Measurements from ENCODE around the gene TMPRSS9.
A peak's percentile ranks its signal among the peaks of the same experiment; 100 is the strongest.

TMPRSS9 gene

GRCh38 chr19:2329149-2329478 lies 31.0 kb upstream of the TMPRSS9 start:
- no peak for DNase-seq

GRCh38 chr19:2329501-2329916 lies 30.6 kb upstream of the TMPRSS9 start:
- no peak for DNase-seq

- no peak for DNase-seq
Measured at GRCh38 chr19:2330255-2330631, 29.8 kb upstream of the TMPRSS9 start.

GRCh38 chr19:2330632-2331284 lies 29.3 kb upstream of the TMPRSS9 start:
- peak in 4 of 56 donors; percentile 8 to 23 (median 18) for DNase-seq

GRCh38 chr19:2331601-2332246 lies 28.3 kb upstream of the TMPRSS9 start:
- DNase-seq = peak in 24 of 56 donors; percentile 16 to 59 (median 30)

GRCh38 chr19:2332341-2333026 lies 27.6 kb upstream of the TMPRSS9 start:
- DNase-seq = peak in 5 of 56 donors; percentile 22 to 42 (median 38)

GRCh38 chr19:2333027-2333806 lies 26.8 kb upstream of the TMPRSS9 start:
- peak in 2 of 56 donors; percentile 29 to 56 for DNase-seq

- peak in 8 of 56 donors; percentile 20 to 56 (median 28) for DNase-seq
Measured at GRCh38 chr19:2333807-2334211, 26.3 kb upstream of the TMPRSS9 start.

- DNase-seq = no peak
Measured at GRCh38 chr19:2334426-2334825, 25.6 kb upstream of the TMPRSS9 start.

GRCh38 chr19:2334986-2335846 lies 24.8 kb upstream of the TMPRSS9 start:
- peak in 2 of 56 donors; percentile 22 to 78 for DNase-seq

- no peak for DNase-seq
Measured at GRCh38 chr19:2335848-2336247, 24.2 kb upstream of the TMPRSS9 start.

- DNase-seq = no peak
Measured at GRCh38 chr19:2336528-2337328, 23.3 kb upstream of the TMPRSS9 start.

- DNase-seq = peak in 42 of 56 donors; percentile 11 to 83 (median 47)
Measured at GRCh38 chr19:2337329-2337707, 22.7 kb upstream of the TMPRSS9 start.

- no peak for DNase-seq
Measured at GRCh38 chr19:2338055-2338615, 21.9 kb upstream of the TMPRSS9 start.

- no peak for DNase-seq
Measured at GRCh38 chr19:2338751-2339643, 21.1 kb upstream of the TMPRSS9 start.

GRCh38 chr19:2339644-2340310 lies 20.3 kb upstream of the TMPRSS9 start:
- no peak for DNase-seq

- no peak for DNase-seq
Measured at GRCh38 chr19:2340496-2341243, 19.4 kb upstream of the TMPRSS9 start.

All from amygdala (tissue), 56 donors.